NCI-H1105 (cell line): Measurements from ENCODE around the gene VPS13C.
"Not testable (repeated sequence)": the region's sequence is repeated elsewhere in the genome, so short reads cannot be mapped to it uniquely, and the experiment has no call there.

Experiments
- DNase-seq: peaks from one replicate; lab custom pipeline; 2025; lab: John Stamatoyannopoulos, UW

The VPS13C gene

GRCh38 chr15:62069551-62069950 lies 9.3 kb upstream of the VPS13C start:
- DNase-seq, result no peak

DNA sequence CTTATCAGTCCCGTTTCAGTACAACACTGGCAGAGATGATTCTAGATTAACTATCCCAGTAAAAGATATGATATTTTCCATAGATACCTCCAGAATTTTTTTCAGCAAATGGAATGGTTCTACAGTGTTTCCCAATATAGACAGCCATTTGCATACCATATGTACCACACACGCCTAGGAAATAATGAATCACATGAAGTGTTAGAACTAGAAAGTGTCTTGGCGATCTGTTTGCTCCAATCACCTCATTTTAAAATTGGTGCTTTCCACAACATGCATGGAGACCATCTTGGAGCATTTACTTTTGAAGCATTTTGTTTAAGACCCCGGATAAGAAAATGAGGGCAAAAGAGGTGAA lies 8.5 kb upstream of the VPS13C start:
- no peak for DNase-seq

DNA sequence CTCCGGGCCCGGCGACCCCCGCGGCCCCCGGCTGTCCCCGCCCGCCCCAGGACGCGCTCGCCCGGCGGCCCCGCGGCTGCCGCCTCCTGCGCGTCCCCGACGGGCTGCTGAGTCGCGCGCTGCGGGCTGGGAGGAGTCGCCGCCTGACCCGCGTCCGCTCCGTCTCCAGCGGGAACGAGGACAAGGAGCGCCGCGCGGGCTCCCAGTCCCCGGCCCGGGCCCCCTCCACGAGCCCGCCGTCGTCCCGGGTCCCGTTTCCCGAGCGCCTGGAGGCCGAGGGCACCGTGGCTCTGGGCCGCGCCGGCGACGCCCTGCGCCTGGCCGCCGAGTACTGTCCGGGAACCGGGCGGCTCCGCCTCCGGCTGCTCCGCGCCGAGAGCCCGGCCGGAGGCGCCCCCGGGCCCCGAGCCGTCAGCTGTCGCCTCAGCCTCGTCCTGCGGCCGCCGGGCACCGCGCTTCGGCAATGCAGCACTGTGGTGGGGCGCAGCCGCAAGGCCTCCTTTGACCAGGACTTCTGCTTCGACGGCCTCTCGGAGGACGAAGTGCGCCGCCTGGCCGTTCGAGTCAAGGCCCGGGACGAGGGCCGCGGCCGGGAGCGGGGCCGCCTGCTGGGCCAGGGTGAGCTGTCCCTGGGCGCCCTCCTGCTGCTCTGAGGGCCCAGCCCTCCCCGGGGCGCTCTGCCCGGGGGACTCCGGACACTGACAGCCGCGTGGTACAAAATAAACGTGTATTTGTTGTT lies 8.0 kb upstream of the VPS13C start:
- no peak for DNase-seq

GRCh38 chr15:62067448-62068044 lies 7.3 kb upstream of the VPS13C start:
- peak; percentile 27 for DNase-seq

DNA sequence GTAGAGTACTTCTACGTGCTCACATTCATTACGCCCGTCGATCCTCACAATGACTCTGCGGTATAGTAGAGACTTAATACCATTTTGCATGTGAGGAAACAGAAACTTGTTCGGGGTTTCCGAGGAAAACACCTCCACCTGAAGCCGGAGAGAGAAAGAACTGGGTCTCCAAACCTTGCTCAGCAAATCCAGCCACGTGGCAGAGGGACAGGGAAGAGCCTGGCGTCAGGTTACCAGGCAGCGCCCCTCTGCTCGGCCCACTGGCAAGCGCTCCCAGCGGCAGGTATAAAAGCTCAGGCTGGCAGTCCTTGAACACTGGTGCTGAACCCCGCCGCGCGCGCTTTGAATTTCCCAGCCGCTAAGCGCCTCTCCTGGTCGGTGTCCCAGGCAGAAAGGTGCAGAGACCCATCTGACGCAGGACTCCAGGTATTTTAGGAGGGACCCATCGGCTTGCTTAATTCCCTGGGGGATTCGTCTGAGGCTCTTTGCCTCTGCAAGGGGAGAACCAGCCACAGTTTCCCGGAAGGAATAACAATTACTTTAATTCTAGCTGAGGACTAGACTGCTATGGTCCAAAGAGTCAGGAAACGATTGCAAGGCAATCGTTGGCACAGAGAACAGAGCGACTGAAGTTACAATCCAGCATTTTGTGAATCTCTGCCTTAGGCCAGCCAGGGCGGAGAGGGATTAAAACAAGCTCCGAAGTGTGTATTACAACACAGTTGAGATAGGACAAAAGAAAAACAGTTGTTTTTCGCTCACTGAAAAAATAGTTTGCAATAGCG lies 6.6 kb upstream of the VPS13C start, which contains the start of gene C2CD4A:
Gene C2CD4A (plus strand): TSS at position 315 of the 785 bp plus-strand sequence. CDS start 637 bp downstream, outside the sequence.
- DNase-seq, result peak; percentile 89

DNA sequence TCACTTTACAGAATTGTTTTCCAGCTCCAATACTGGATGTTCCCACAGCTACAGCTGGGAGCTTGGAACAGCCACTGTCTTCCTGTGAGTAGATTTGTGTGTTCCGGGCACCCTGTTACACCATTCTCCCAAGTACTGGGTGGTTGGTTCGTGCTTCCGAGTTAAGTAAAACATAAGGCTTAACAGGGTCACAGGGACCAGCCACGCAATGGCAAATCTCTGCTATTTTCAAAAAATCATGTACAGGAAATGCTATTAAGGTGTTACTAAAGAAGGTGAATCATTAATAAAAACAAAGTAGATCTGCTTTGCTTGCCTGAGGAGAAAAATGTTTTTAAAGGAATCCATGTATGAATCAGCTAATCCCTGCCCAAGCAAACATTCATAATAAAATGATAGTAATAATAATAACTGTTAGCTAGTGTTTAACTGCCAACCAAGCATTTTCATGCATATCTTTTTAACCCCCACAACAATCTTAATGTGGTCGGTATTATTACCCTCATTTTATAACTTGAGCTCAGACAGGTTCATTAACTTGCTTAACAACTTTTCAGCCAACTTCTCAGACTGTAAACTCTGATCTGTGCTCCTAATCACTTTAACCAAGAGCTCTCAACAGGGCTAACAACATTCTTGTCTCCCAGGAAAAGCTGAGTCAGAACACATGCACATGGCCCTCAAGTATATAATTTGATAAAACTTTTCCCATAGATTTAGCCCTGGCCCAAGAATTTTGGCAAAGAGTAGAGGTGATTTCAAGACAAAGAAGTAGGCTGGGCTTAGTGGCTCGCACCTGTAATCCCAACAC lies 3.8 kb upstream of the VPS13C start:
- DNase-seq, result no peak

DNA sequence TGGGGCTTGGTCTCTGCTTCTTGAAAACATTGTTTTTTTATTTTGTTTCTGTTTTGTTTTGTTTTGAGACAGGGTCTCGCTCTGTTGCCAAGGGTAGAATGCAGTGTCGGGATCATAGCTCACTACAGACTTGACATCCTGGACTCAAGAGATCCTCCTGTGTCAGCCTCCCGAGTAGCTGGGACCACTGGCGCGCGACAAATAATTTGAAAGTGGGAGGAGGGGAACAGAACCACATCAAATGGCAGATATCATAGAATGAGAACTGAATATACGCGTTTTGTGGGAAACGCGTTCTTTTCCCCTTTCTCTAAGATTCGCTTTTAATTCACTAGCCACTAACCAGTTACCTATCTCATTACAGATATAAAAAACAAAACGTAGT lies 641 bp upstream of the VPS13C start:
- DNase-seq, result no peak

- peak; percentile 26 for DNase-seq
These were observed 483 bp downstream of the VPS13C start for GRCh38 chr15:62059816-62060112.

GRCh38 chr15:62059108-62059815 lies 985 bp downstream of the VPS13C start:
- no peak for DNase-seq

DNA sequence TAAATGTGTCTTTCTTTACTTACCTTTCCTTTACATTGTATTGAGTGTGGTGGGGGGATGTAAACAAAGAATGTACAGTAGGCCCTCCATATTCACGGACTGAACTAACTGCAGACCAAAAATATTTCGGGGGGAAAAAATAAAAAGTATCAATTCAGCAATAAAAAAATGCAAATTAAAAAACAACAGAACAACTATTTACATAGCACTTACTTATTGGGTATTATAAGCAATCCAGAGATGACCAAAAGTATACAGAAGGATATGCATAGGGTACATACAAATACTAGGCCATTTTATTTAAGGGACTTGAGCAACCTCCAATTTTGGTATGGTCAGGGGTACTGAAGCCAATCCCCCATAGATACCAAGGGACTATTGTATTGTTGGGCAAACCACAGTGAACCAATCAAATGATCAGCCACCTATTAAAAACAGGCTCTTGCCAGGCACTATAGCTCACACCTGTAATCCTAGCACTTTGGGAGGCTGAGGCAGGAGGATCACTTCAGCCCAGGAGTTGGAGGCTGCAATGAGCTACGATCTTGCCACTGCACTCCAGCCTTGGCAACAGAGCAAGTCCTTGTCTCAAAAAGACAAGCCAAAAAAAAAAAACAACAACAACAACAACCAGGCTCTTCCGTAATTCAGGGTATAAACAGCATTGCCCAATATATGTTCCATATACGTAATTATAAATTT lies 1.8 kb downstream of the VPS13C start:
- no peak for DNase-seq

DNA sequence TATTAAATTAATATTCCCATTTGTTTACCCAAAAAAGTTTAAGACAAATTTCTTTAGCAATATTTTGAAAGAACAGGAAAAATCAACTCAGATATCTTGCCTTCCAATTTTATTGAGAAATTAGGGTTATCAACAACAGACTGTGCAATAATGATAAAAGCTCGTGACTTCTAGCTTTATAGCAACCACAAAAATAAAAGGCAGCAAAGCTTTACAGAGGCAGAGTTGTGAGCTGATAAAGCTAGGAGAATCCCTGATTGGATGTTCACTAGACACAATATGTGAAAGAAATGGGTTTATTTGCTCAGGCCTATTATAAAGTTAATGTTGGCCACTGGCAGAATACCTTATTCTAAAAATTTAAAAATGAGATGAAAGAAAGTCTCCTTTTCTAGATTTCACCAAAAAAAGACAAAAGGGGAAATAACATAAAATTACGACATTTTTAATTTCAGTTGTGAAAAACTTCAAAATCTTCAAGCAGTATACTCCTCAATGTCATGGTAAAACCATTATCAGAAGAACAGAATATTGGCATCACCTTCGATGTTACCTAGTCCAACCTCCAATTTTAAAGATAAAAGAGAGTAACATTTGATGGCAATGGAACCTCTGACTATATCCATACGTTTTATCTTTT lies 2.8 kb downstream of the VPS13C start:
- no peak for DNase-seq

- no peak for DNase-seq
These were observed 5.3 kb downstream of the VPS13C start for GRCh38 chr15:62054979-62055378.

DNA sequence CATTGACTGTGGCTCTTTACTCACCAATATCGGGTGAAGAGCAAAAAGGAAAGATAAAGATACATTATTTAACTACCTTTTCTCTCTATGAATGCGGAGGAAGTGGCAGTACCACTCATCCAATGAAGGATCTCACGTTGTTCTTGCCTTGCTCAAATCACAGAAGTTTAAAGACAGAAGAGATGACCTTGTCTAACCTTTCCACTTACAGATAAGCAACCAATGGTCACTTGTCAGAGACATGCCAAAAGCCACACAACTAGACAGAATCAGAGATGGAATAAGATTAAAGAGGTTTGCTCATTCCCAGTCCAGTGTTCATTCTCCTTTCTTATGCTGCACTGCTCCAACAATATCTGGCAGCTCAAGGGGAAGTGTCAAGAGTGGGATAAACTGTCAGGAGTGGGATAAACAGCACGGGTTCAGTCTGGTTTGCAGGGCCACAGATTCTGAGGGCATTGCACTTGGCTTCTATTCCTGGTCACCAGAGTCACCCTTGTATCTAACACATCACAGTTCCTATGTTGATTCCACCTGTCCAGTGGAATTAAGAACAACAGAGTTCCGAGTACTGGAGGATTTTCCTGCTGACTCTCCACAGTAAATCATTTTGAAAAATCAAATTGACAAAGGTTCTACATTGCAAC lies 6.7 kb downstream of the VPS13C start:
- no peak for DNase-seq

DNA sequence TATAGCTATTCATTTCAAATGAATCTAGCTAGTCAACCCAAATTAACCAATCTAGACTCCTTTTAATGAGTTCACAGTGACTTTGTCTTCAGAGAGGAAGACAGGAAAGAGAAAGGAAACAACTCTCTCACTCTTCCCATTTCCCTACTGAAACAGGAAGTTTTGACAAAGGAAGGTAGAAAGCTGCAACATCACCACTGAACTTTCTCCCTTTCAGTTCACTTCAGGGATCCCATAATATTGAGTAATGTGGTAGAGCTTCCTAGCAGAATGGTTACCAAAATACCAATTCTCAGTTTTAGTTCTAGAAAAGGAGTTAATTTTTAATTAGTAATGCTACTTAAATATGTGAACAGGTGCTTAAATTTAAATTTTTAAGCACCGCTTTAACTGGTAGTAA lies 7.5 kb downstream of the VPS13C start:
- DNase-seq, result no peak

DNA sequence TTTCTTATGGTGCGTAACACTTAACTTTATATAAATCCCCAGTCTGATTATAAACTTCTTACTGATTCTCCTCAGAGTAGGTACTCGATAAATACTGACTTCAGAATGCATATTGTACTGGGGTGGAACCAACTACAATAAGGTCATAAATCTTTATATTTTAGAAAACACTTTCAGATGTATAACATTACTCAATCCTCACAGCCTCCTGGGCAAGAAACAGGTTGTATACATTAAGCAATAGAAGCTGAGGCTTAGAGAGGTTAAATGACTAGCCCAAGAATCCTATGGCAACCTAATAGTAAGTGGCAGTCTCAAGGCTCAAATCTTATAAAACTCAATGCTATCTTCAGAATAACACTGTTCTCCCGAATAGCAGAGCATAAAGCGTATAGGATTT lies 9.1 kb downstream of the VPS13C start:
- no peak for DNase-seq

DNA sequence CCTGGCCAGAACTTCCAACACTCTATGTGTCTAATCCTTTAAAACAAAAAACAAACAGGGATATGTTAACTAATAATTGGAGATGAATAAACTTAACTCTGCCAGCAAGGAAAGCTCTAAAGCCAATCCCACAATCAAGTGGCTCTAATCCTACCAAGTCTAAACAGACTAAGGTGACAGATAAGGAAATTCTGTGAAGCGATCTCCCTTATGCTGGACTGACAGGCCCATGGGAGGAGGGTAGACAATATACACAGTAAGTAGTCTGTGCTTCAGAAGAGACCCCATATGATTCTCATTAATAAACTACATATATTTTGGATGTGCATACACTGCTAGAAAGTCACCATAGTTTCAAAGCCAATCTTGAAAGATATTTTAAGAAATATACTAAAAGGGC lies 10.1 kb downstream of the VPS13C start:
- DNase-seq, result no peak

DNA sequence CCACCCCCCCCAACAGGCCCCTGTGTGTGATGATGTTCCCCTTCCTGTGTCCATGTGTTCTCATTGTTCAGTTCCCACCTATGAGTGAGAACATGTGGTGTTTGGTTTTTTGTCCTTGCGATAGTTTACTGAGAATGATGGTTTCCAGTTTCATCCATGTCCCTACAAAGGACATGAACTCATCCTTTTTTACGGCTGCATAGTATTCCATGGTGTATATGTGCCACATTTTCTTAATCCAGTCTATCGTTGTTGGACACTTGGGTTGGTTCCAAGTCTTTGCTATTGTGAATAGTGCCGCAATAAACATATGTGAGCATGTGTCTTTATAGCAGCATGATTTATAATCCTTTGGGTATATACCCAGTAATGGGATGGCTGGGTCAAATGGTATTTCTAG lies 12.0 kb downstream of the VPS13C start:
- DNase-seq, result not testable (repeated sequence)

GRCh38 chr15:62047282-62047827 lies 12.9 kb downstream of the VPS13C start:
- no peak for DNase-seq

- DNase-seq, result no peak
These were observed 14.0 kb downstream of the VPS13C start for GRCh38 chr15:62046078-62046743.
